GM12874 (cell line): ENCODE data around the gene INTS14.

Source experiments
- CTCF ChIP-seq: IDR thresholded peaks from 2 replicates; pipeline ENCODE4 v1.5.1; 2011; ENCODE audit warnings: low read depth, mild to moderate bottlenecking, control low read depth, low read length, moderate library complexity; ENCODE audit not compliant: insufficient read depth

Gene INTS14

GRCh38 chr15:65631503-65631902 is 20.6 kb upstream of the INTS14 start:
- no peak for TF ChIP-seq CTCF

DNA sequence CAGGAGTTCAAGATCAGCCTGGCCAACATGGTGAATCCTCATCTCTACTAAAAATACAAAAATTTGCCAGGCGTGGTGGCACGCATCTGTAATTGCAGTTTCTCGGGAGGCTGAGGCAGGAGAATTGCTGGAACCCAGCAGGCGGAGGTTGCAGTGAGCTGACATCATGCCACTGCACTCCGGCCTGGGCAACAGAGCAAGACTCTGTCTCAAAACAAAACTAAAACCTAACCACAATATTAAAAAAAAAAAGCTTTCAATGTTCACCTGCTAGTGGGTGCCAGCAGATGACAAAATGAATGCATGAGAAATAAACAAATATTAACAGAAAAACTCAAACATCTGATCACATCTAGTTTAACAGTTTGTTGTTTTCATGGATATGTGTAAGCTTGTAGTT is 19.8 kb upstream of the INTS14 start:
- TF ChIP-seq CTCF = no peak

DNA sequence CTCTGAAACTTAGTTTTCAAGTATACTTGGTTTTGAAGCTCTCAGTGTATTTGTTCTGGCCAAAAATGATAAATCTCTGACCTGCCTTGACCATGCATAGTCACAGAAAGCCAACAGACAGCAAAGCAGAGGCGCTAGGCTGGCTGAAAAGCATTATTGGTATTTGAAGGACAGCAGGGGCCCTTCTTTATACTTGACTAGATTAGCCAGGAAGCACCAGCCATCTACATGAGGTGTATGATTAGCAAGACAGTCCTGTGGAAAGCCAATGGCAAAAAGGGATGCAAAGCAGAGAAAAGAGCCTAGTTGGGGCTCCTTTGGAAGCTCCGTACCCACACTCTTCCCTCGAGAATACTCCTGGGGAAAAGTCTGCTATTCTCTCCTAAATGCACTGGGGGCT is 18.6 kb upstream of the INTS14 start:
- TF ChIP-seq CTCF = no peak

GRCh38 chr15:65626856-65627255 is 15.9 kb upstream of the INTS14 start:
- TF ChIP-seq CTCF = no peak

GRCh38 chr15:65623103-65623502 is 12.2 kb upstream of the INTS14 start:
- TF ChIP-seq CTCF = no peak

- no peak for TF ChIP-seq CTCF
Observed at GRCh38 chr15:65621638-65622037, 10.7 kb upstream of the INTS14 start, which contains the start of gene SLC24A1. SLC24A1 (plus strand) TSS chr15:65621938; CDS start chr15:65624081, 2,143 bp downstream.

- TF ChIP-seq CTCF = no peak
Observed at GRCh38 chr15:65620833-65621232, 9.9 kb upstream of the INTS14 start.
